Neutrophil (primary cell): Measurements from ENCODE around the gene RPH3AL.
A peak's percentile ranks its signal among the peaks of the same experiment; 100 is the strongest.

Source experiments
- H3K27ac ChIP-seq: fragments of 200-600 bp; sonication (generic); 2 replicates; pipeline ENCODE4 v1.5.1; 2016; ENCODE audit warnings: mild to moderate bottlenecking, moderate library complexity
- H3K27me3 ChIP-seq: fragments of 200-600 bp; sonication (generic); 2 replicates; pipeline ENCODE4 v1.6.0; 2016; ENCODE audit warnings: mild to moderate bottlenecking
- H3K36me3 ChIP-seq: fragments of 200-600 bp; sonication (generic); 2 replicates; pipeline ENCODE4 v1.5.1; 2017
- H3K4me1 ChIP-seq, 2 experiments: fragments of 200-600 bp in 1 of 2; sonication (generic) in 1 of 2; 1 replicate in 1 of 2; 2 replicates in 1 of 2; pipeline versions ENCODE4 v1.5.1 to v1.6.1; 2013 to 2016; ENCODE audit warnings: low read depth in 1 of 2, low read length in 1 of 2, mild to moderate bottlenecking in 1 of 2, moderate library complexity in 1 of 2; ENCODE audit not compliant: control insufficient read depth in 1 of 2, insufficient read depth in 1 of 2
- H3K4me3 ChIP-seq, 2 experiments: fragments of 200-600 bp in 1 of 2; sonication (generic) in 1 of 2; 1 replicate in 1 of 2; 2 replicates in 1 of 2; pipeline ENCODE4 v1.5.1; 2013 to 2016; ENCODE audit warnings: low read depth in 1 of 2, low read length in 1 of 2, mild to moderate bottlenecking in 1 of 2, moderate library complexity in 1 of 2
- H3K9me3 ChIP-seq: fragments of 200-600 bp; sonication (generic); 2 replicates; pipeline ENCODE4 v1.5.1; 2016
- CTCF ChIP-seq: fragments of 200-600 bp; sonication (generic); IDR thresholded peaks from 2 replicates; pipeline ENCODE4 v1.5.1; 2016; ENCODE audit warnings: antibody characterized with exemption

The RPH3AL gene

DNA sequence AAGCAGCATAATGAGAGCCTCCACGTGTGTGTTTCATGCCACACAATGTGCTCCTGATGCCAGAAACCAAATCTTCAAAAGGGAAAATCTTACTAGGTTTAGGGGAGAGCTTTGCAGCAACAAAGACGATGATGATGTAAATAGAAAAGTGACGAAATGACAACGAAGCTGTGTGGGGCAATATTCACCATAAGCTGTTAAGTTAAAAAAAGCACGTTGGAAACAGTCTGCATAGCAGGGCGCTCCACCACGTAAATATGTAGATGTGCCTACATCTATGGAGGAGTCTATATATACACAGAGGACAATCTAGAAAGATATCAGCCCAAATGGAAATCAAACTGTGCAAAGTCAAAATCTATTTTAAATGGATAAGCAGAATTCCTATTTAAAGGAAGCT is 61.0 kb downstream of the RPH3AL start:
- TF ChIP-seq CTCF, result no peak
- H3K27me3 ChIP-seq, result peaks cover 5% of the 10 kb centered on the region
- H3K4me1 ChIP-seq, result peaks cover 45 to 55% of the 10 kb centered on the region in 2 experiments
- H3K4me3 ChIP-seq, result peak overlapping the region; percentile 31 to 64
- H3K36me3 ChIP-seq, result peaks cover 4% of the 10 kb centered on the region
- H3K9me3 ChIP-seq, result no peaks in the 10 kb centered on the region
- peak overlapping the region; percentile 87 for H3K27ac ChIP-seq

DNA sequence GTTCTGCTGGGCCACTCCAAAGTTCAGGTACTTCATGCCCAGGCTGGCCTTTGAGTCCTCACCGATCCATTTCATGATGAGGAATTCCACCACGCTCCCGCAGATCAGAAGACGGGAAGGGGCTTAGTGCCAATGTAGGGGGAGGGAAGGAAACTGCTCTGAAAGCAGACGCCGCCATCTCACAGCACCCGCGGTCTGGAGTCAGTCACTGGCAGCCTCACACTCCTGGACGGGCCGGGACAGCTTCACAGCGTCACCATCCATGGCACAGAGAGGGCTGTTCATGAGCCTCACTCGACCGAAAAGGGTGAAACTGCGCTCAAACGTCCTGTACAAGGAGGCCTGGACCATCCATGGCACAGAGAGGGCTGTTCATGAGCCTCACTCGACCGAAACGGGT is 62.0 kb downstream of the RPH3AL start:
- TF ChIP-seq CTCF, result no peak
- H3K27ac ChIP-seq, result peak overlapping the region; percentile 87
- H3K4me1 ChIP-seq, result peaks cover 45 to 55% of the 10 kb centered on the region in 2 experiments
- no peak overlapping the region for H3K4me3 ChIP-seq
- H3K36me3 ChIP-seq, result peaks cover 4% of the 10 kb centered on the region
- no peaks in the 10 kb centered on the region for H3K27me3 ChIP-seq
- H3K9me3 ChIP-seq, result no peaks in the 10 kb centered on the region

- H3K4me1 ChIP-seq, result peaks cover 45 to 55% of the 10 kb centered on the region in 2 experiments
- peaks cover 7% of the 10 kb centered on the region for H3K36me3 ChIP-seq
- no peak overlapping the region for H3K27ac ChIP-seq
- TF ChIP-seq CTCF, result no peak
- H3K4me3 ChIP-seq, result no peak overlapping the region
- no peaks in the 10 kb centered on the region for H3K27me3 ChIP-seq
- no peaks in the 10 kb centered on the region for H3K9me3 ChIP-seq
Measured at GRCh38 chr17:290121-290521, 62.5 kb downstream of the RPH3AL start.

GRCh38 chr17:289409-289808 is 63.2 kb downstream of the RPH3AL start:
- no peak for TF ChIP-seq CTCF
- H3K9me3 ChIP-seq, result no peaks in the 10 kb centered on the region
- H3K36me3 ChIP-seq, result peaks cover 15% of the 10 kb centered on the region
- no peak overlapping the region for H3K4me3 ChIP-seq
- no peaks in the 10 kb centered on the region for H3K27me3 ChIP-seq
- H3K27ac ChIP-seq, result no peak overlapping the region
- peaks cover 44 to 54% of the 10 kb centered on the region in 2 experiments for H3K4me1 ChIP-seq

DNA sequence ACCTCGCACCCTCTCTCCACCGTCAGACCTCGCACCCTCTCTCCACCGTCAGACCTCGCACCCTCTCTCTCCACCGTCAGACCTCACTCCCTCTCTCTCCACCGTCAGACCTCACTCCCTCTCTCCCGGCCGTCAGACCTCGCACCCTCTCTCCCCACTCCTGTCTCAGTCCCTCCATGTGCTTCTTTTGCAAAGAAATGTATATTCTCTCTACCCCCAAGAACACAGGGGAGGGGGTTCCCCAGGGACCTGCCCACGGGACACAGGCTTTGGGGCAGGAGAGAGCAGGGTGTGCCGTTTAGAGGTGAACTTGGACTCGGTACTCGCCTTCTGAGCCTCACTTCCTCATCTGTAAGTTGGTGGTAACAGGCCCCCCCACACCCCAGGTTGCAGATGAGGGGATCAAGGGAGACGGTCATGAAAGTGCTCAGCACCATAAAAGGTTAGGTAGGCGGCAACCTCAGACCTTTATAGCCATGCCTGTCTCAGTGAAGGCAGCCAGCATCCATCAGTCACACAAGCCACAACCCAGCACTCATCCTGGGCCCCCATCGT is 63.7 kb downstream of the RPH3AL start:
- H3K9me3 ChIP-seq, result no peaks in the 10 kb centered on the region

More for the DNA sequence above, 63.7 kb downstream of the RPH3AL start:
- H3K27me3 ChIP-seq, result no peaks in the 10 kb centered on the region
- H3K36me3 ChIP-seq, result peaks cover 15% of the 10 kb centered on the region
- no peak overlapping the region for H3K27ac ChIP-seq
- H3K4me1 ChIP-seq, result peaks cover 39 to 49% of the 10 kb centered on the region in 2 experiments
- H3K4me3 ChIP-seq, result no peak overlapping the region
- no peak for TF ChIP-seq CTCF
